Fibroblast of villous mesenchyme (primary cell): ENCODE data around the gene KCTD6. TPM values are rescaled to one million over a fixed set of nuclear protein-coding genes. Genes with fewer than 3 reads are reported as not detected.

Experiments used
- DNase-seq: peaks from one replicate; pipeline ENCODE4 v3.0.0-alpha.2; 2010; ENCODE audit warnings: low read depth
- H3K4me3 ChIP-seq: 2 replicates; pipeline ENCODE4 v1.5.1; 2011; ENCODE audit warnings: low read depth, mild to moderate bottlenecking, low read length
- CTCF ChIP-seq: IDR thresholded peaks from 2 replicates; pipeline ENCODE4 v1.5.1; 2012; ENCODE audit warnings: low read depth, mild to moderate bottlenecking, low read length; ENCODE audit not compliant: insufficient read depth
- total RNA-seq: library from RNA; depleted of rRNA; stranded (reverse); fragments of >200 nt; gene quantifications from 2 replicates; pipeline ENCODE4 v1.2.3, GENCODE V29; 2012

Gene KCTD6
- total RNA-seq, 1 donor: 10.4 TPM

GRCh38 chr3:58536501-58537411, 44.9 kb downstream of the KCTD6 start, which contains the start of gene ACOX2:
ACOX2 (minus strand) TSS chr3:58537190; CDS start chr3:58535106, 2,084 bp downstream.
- peak within 1 kb of the TSS; percentile 35 for H3K4me3 ChIP-seq
- no peak for TF ChIP-seq CTCF

GRCh38 chr3:58537412-58538301, 45.8 kb downstream of the KCTD6 start:
- DNase-seq: peak; percentile 47
- no peak for TF ChIP-seq CTCF

More at GRCh38 chr3:58536501-58537411, 44.9 kb downstream of the KCTD6 start, which contains the start of gene ACOX2:
- DNase-seq: peak; percentile 55

GRCh38 chr3:58539626-58540025, 47.7 kb downstream of the KCTD6 start:
- TF ChIP-seq CTCF: no peak
- no peak overlapping the region for H3K4me3 ChIP-seq
- DNase-seq: no peak

More at GRCh38 chr3:58537412-58538301, 45.8 kb downstream of the KCTD6 start:
- H3K4me3 ChIP-seq: no peak overlapping the region

GRCh38 chr3:58540176-58540858, 48.4 kb downstream of the KCTD6 start:
- DNase-seq: no peak
- no peak for TF ChIP-seq CTCF
- H3K4me3 ChIP-seq: no peak overlapping the region

GRCh38 chr3:58544541-58544940, 52.6 kb downstream of the KCTD6 start:
- H3K4me3 ChIP-seq: no peak overlapping the region
- TF ChIP-seq CTCF: no peak
- DNase-seq: peak; percentile 30

GRCh38 chr3:58551636-58552180, 59.8 kb downstream of the KCTD6 start:
- no peak overlapping the region for H3K4me3 ChIP-seq
- TF ChIP-seq CTCF: no peak
- DNase-seq: no peak
